ENCODE data around the gene HTR3E.
"Not testable (repeated sequence)": the region's sequence is repeated elsewhere in the genome, so short reads cannot be mapped to it uniquely, and the experiment has no call there.

HTR3E gene

DNA sequence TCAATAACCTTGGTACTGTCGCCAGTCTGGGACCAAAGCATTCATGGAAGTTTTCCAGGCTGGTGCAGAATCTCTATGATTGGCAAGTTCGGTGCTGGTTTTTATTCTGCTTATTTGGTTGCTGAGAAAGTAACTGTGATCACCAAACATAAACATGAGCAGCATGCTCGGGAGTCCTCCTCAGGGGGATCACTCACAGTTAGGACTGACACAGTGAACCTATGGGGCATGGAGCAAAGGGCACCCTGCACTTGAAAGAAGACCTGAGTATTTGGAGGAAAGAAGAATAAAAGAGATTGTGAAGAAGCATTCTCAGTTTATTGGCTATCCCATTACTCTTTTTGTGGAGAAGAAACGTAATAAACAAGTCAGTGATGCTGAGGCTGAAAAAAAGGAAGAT, 19.2 kb downstream of the HTR3E start:
- H3K4me1 ChIP-seq (ENCODE audit: insufficient read depth, low read length, severe bottlenecking), result no peaks in the 10 kb centered on the region
- H3K9me2 ChIP-seq (ENCODE audit: low read depth, low read length), result no peaks in the 10 kb centered on the region
- no peak for TF ChIP-seq EZH2 (IDR thresholded peaks at IDR 0.05; ENCODE audit: borderline replicate concordance, low read length)
- TF ChIP-seq, protein P1, sequence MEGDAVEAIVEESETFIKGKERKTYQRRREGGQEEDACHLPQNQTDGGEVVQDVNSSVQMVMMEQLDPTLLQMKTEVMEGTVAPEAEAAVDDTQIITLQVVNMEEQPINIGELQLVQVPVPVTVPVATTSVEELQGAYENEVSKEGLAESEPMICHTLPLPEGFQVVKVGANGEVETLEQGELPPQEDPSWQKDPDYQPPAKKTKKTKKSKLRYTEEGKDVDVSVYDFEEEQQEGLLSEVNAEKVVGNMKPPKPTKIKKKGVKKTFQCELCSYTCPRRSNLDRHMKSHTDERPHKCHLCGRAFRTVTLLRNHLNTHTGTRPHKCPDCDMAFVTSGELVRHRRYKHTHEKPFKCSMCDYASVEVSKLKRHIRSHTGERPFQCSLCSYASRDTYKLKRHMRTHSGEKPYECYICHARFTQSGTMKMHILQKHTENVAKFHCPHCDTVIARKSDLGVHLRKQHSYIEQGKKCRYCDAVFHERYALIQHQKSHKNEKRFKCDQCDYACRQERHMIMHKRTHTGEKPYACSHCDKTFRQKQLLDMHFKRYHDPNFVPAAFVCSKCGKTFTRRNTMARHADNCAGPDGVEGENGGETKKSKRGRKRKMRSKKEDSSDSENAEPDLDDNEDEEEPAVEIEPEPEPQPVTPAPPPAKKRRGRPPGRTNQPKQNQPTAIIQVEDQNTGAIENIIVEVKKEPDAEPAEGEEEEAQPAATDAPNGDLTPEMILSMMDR (IDR thresholded peaks at IDR 0.05; ENCODE audit: low read length), result no peak
- H3K79me2 ChIP-seq (ENCODE audit: insufficient read depth, low read length), result no peaks in the 10 kb centered on the region
- H3K27me3 ChIP-seq (ENCODE audit: insufficient read depth, low read length), result 0 out of 2 replicates have a peak, but pooled peaks cover 4% of the 10 kb centered on the region
- H3K36me3 ChIP-seq (ENCODE audit: insufficient read depth, low read length), result no peaks in the 10 kb centered on the region
- no peak overlapping the region for H2AFZ ChIP-seq (ENCODE audit: low read length)
- no peak overlapping the region for H3K27ac ChIP-seq (ENCODE audit: low read depth, low read length, poor library complexity, severe bottlenecking)
- H3K9ac ChIP-seq (ENCODE audit: low read length), result no peak overlapping the region
- no peaks in the 10 kb centered on the region for H3K9me3 ChIP-seq (ENCODE audit: low read length)
- no peaks in the 10 kb centered on the region for H3F3A ChIP-seq (ENCODE audit: insufficient read depth, low read length)
- no peak overlapping the region for H3K4me3 ChIP-seq (ENCODE audit: low read depth, low read length, poor library complexity, severe bottlenecking)
- no peaks in the 10 kb centered on the region for H4K20me1 ChIP-seq (ENCODE audit: insufficient read depth, low read length)
- no peak overlapping the region for H3K4me2 ChIP-seq (ENCODE audit: low read length)

DNA sequence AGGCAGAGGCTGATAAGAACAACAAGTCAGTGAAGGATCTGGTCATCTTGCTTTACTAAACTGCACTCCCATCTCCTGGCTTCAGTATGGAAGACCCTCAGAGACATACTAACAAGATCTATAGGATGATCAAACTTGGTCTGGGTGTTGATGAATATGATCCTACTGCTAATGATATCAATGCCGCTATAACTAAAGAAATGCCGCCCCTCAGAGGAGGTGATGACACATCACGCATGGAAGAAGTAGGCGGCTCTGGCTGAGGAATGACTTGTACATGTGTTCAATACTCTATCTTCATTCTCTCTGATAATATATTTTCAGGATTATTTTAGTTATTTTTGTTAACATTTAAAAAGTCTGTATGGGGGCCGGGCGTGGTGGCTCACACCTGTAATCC, 20.8 kb downstream of the HTR3E start:
- no peak overlapping the region for H2AFZ ChIP-seq (ENCODE audit: low read length)
- no peak overlapping the region for H3K4me3 ChIP-seq (ENCODE audit: low read depth, low read length, poor library complexity, severe bottlenecking)
- no peaks in the 10 kb centered on the region for H3K9me2 ChIP-seq (ENCODE audit: low read depth, low read length)
- no peak for TF ChIP-seq EZH2 (IDR thresholded peaks at IDR 0.05; ENCODE audit: borderline replicate concordance, low read length)
- TF ChIP-seq, protein P1 (IDR thresholded peaks at IDR 0.05; ENCODE audit: low read length), result peak; percentile 55; the same call in 1 of the 2 replicates
- H3K9me3 ChIP-seq (ENCODE audit: low read length), result no peaks in the 10 kb centered on the region
- no peaks in the 10 kb centered on the region for H3K36me3 ChIP-seq (ENCODE audit: insufficient read depth, low read length)
- H3F3A ChIP-seq (ENCODE audit: insufficient read depth, low read length), result no peaks in the 10 kb centered on the region
- H4K20me1 ChIP-seq (ENCODE audit: insufficient read depth, low read length), result no peaks in the 10 kb centered on the region
- no peak overlapping the region for H3K27ac ChIP-seq (ENCODE audit: low read depth, low read length, poor library complexity, severe bottlenecking)
- no peak overlapping the region for H3K9ac ChIP-seq (ENCODE audit: low read length)
- no peaks in the 10 kb centered on the region for H3K79me2 ChIP-seq (ENCODE audit: insufficient read depth, low read length)
- no peaks in the 10 kb centered on the region for H3K4me1 ChIP-seq (ENCODE audit: insufficient read depth, low read length, severe bottlenecking)
- 0 out of 2 replicates have a peak, but pooled peaks cover 4% of the 10 kb centered on the region for H3K27me3 ChIP-seq (ENCODE audit: insufficient read depth, low read length)
- no peak overlapping the region for H3K4me2 ChIP-seq (ENCODE audit: low read length)

DNA sequence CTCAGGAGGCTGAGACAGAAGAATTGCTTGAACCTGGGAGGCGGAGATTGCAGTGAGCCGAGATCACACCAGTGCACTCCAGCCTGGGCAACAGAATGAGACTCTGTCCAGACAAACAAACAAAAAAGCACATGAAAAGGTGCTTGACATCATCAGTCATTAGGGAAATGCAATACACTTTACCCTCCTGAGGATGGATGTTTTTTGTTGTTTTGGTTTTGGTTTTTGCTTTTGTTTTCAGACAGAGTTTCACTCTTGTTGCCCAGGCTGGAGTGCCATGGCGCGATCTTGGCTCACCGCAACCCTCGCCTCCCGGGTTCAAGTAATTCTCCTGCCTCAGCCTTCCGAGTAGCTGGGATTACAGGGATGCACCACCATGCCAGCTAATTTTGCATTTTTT, 24.2 kb downstream of the HTR3E start:
- not testable (repeated sequence) for H4K20me1 ChIP-seq (ENCODE audit: insufficient read depth, low read length); H3K79me2 ChIP-seq (ENCODE audit: insufficient read depth, low read length); H3K27me3 ChIP-seq (ENCODE audit: insufficient read depth, low read length); H3K9me2 ChIP-seq (ENCODE audit: low read depth, low read length); H3K4me2 ChIP-seq (ENCODE audit: low read length); H2AFZ ChIP-seq (ENCODE audit: low read length); H3K27ac ChIP-seq (ENCODE audit: low read depth, low read length, poor library complexity, severe bottlenecking); H3K4me1 ChIP-seq (ENCODE audit: insufficient read depth, low read length, severe bottlenecking); H3K36me3 ChIP-seq (ENCODE audit: insufficient read depth, low read length); H3K9ac ChIP-seq (ENCODE audit: low read length); H3F3A ChIP-seq (ENCODE audit: insufficient read depth, low read length); H3K4me3 ChIP-seq (ENCODE audit: low read depth, low read length, poor library complexity, severe bottlenecking); H3K9me3 ChIP-seq (ENCODE audit: low read length)

DNA sequence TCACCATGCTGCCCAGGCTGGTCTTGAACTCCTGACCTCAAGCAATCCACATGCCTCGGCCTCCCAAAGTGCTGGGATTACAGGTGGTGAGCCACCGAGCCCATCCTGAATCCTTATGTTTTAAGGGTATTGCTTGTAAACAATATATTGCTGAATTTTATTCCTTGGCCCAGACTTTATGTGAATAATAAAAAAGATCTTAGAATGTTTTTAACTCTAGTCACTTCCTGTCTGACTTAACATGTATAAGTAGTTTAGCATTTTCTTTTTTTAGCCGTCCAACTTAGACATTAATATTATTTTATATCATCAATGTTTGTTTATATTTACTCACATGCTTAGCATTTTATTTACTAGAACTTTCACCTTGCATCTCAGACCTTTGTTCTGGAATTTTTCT, 29.1 kb downstream of the HTR3E start:
- Histone ChIP-seq H3F3A (ENCODE audit: insufficient read depth, low read length) (no peaks in the 10 kb centered on the region), H3K27ac (ENCODE audit: low read depth, low read length, poor library complexity, severe bottlenecking) (no peak overlapping the region), H3K9ac (ENCODE audit: low read length) (no peak overlapping the region), H2AFZ (ENCODE audit: low read length) (no peak overlapping the region), H3K36me3 (ENCODE audit: insufficient read depth, low read length) (no peaks in the 10 kb centered on the region), H3K9me3 (ENCODE audit: low read length) (no peaks in the 10 kb centered on the region), H3K4me2 (ENCODE audit: low read length) (no peak overlapping the region), H3K4me3 (ENCODE audit: low read depth, low read length, poor library complexity, severe bottlenecking) (no peak overlapping the region), H4K20me1 (ENCODE audit: insufficient read depth, low read length) (no peaks in the 10 kb centered on the region), H3K79me2 (ENCODE audit: insufficient read depth, low read length) (no peaks in the 10 kb centered on the region), H3K27me3 (ENCODE audit: insufficient read depth, low read length) (no peaks in the 10 kb centered on the region; the same call in 1 of the 2 replicates), H3K9me2 (ENCODE audit: low read depth, low read length) (no peaks in the 10 kb centered on the region), H3K4me1 (ENCODE audit: insufficient read depth, low read length, severe bottlenecking) (no peaks in the 10 kb centered on the region)
- TF ChIP-seq EZH2 (IDR thresholded peaks at IDR 0.05; ENCODE audit: borderline replicate concordance, low read length), result no peak
- TF ChIP-seq, protein P1 (IDR thresholded peaks at IDR 0.05; ENCODE audit: low read length), result no peak
